Measurements from ENCODE around the gene NTSR1. TPM values are rescaled to one million over a fixed set of nuclear protein-coding genes. Genes with fewer than 3 reads are reported as not detected.

The NTSR1 gene
- total RNA-seq, 1 donor from 2014 or later, result 0.24 TPM

GRCh38 chr20:62706857-62707256 lies 1.8 kb upstream of the NTSR1 start:
- no peaks in the 10 kb centered on the region for H3K36me3 Mint-ChIP-seq
- H3K4me3 Mint-ChIP-seq, result no peak overlapping the region
- H3K27ac Mint-ChIP-seq, result no peak overlapping the region
- peaks cover 15% of the 10 kb centered on the region for H3K4me1 Mint-ChIP-seq (ENCODE audit: unreplicated experiment)
- H3K9me3 Mint-ChIP-seq, result no peaks in the 10 kb centered on the region
- peaks cover 63% of the 10 kb centered on the region for H3K27me3 Mint-ChIP-seq
- TF ChIP-seq, protein P1, sequence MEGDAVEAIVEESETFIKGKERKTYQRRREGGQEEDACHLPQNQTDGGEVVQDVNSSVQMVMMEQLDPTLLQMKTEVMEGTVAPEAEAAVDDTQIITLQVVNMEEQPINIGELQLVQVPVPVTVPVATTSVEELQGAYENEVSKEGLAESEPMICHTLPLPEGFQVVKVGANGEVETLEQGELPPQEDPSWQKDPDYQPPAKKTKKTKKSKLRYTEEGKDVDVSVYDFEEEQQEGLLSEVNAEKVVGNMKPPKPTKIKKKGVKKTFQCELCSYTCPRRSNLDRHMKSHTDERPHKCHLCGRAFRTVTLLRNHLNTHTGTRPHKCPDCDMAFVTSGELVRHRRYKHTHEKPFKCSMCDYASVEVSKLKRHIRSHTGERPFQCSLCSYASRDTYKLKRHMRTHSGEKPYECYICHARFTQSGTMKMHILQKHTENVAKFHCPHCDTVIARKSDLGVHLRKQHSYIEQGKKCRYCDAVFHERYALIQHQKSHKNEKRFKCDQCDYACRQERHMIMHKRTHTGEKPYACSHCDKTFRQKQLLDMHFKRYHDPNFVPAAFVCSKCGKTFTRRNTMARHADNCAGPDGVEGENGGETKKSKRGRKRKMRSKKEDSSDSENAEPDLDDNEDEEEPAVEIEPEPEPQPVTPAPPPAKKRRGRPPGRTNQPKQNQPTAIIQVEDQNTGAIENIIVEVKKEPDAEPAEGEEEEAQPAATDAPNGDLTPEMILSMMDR (conservative IDR thresholded peaks at IDR 0.05), result no peak
- DNase-seq (ENCODE audit: extremely low spot score, unreplicated experiment), result no peak

DNA sequence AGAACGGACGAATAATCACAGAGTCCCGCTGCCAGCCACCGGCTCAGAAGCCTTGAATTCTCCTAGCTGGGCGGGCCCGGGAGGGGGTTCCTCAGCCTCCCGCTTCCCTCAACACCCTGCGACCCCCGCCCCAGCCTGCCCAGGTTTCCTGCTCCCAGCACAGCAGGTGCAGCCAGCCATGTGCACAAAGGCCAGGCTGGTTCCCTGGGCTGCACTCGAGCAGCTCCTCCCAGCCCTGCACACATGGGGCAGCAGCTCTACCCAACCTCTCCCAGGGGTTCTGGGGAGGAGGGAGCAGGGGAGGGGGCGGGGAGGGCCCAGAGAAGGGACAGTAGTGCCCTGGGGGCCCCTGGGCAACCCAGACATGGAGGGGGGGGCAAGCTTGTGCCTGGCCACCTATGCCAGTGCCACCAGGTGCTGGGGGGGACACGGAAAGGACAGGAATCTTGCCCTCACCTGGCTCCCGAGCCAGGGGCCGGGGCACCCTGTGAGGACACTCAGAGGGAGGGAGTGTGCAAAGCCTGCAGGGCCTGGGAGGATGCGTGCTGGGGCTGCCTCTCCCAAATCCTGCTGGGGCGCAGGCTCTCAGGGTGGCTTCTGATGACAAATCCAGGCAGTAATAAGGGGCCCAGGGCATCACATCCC lies 1.2 kb upstream of the NTSR1 start:
- H3K27me3 Mint-ChIP-seq, result peaks cover 66% of the 10 kb centered on the region
- no peaks in the 10 kb centered on the region for H3K9me3 Mint-ChIP-seq
- H3K4me3 Mint-ChIP-seq, result no peak overlapping the region

GRCh38 chr20:62707921-62708521 lies 615 bp upstream of the NTSR1 start:
- Mint-ChIP-seq H3K4me3 (peak overlapping the region; percentile 54), H3K36me3 (no peaks in the 10 kb centered on the region), H3K4me1 (ENCODE audit: unreplicated experiment) (peaks cover 15% of the 10 kb centered on the region), H3K27ac (no peak overlapping the region), H3K9me3 (no peaks in the 10 kb centered on the region), H3K27me3 (peaks cover 65% of the 10 kb centered on the region)
- DNase-seq (ENCODE audit: extremely low spot score, unreplicated experiment), result no peak
- TF ChIP-seq, protein P1 (conservative IDR thresholded peaks at IDR 0.05), result peak; percentile 66

More for the DNA sequence above, 1.2 kb upstream of the NTSR1 start:
- Mint-ChIP-seq H3K27ac (no peak overlapping the region), H3K4me1 (ENCODE audit: unreplicated experiment) (peaks cover 15% of the 10 kb centered on the region), H3K36me3 (no peaks in the 10 kb centered on the region)
- no peak for DNase-seq (ENCODE audit: extremely low spot score, unreplicated experiment)
- TF ChIP-seq, protein P1 (conservative IDR thresholded peaks at IDR 0.05), result no peak

DNA sequence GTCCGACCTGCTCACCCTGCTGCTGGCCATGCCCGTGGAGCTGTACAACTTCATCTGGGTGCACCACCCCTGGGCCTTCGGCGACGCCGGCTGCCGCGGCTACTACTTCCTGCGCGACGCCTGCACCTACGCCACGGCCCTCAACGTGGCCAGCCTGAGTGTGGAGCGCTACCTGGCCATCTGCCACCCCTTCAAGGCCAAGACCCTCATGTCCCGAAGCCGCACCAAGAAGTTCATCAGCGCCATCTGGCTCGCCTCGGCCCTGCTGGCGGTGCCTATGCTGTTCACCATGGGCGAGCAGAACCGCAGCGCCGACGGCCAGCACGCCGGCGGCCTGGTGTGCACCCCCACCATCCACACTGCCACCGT lies 885 bp downstream of the NTSR1 start:
- Mint-ChIP-seq H3K4me1 (ENCODE audit: unreplicated experiment) (peaks cover 5% of the 10 kb centered on the region), H3K27ac (no peak overlapping the region), H3K9me3 (no peaks in the 10 kb centered on the region), H3K36me3 (no peaks in the 10 kb centered on the region), H3K4me3 (no peak overlapping the region), H3K27me3 (peaks cover 71% of the 10 kb centered on the region)
- DNase-seq (ENCODE audit: extremely low spot score, unreplicated experiment), result no peak
- TF ChIP-seq, protein P1 (conservative IDR thresholded peaks at IDR 0.05), result no peak

GRCh38 chr20:62710221-62710885 lies 1.7 kb downstream of the NTSR1 start:
- Mint-ChIP-seq H3K4me3 (no peak overlapping the region), H3K27me3 (peaks cover 71% of the 10 kb centered on the region)

More at GRCh38 chr20:62710221-62710885, 1.7 kb downstream of the NTSR1 start:
- no peaks in the 10 kb centered on the region for H3K4me1 Mint-ChIP-seq (ENCODE audit: unreplicated experiment)
- TF ChIP-seq, protein P1 (conservative IDR thresholded peaks at IDR 0.05), result no peak
- H3K36me3 Mint-ChIP-seq, result no peaks in the 10 kb centered on the region
- DNase-seq (ENCODE audit: extremely low spot score, unreplicated experiment), result no peak
- H3K27ac Mint-ChIP-seq, result no peak overlapping the region
- no peaks in the 10 kb centered on the region for H3K9me3 Mint-ChIP-seq

Measured in type B pancreatic cell (in vitro differentiated cells).